LHCN-M2 (cell line): ENCODE results near the gene PPA2. TPM values are rescaled to one million over a fixed set of nuclear protein-coding genes. Genes with fewer than 3 reads are reported as not detected.

Experiments used
- DNase-seq: peaks from one replicate; pipeline ENCODE4 v3.0.0-alpha.2; 2012; ENCODE audit warnings: low read depth
- total RNA-seq: library from RNA; depleted of rRNA; stranded (reverse); fragments of >200 nt; gene quantifications from 2 replicates; pipeline ENCODE4 v1.2.3, GENCODE V29; 2014

The PPA2 gene
- total RNA-seq, 1 experiment from 2014 or later: 95.8 TPM

DNA sequence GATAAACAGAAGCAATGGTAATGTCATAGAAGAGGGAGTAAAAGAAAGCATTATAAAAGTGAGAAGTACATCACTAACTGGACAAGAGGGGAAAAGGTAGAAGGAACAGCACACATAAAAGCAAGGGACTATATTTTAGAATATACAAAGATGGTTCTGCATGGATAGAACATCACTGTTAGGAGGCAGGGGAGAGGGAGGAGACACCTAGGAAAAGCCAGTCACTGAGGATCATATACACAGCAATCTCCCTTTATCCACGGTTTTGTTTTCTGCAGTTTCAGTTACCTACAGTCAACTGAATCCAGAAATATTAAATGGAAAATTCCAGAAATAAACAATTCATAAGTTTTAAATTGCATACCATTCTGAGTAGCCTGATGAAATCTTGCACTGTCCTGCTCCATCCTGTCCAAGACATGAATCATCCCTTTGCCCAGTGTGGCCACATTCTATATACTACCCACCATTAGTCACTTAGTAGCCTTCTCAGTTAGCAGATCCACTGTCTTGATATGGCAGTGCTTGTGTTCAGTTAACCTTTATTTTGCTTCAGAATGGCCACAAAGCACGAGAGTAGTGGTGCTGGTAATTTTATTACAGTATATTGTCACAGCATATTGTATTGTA lies 74.2 kb downstream of the PPA2 start:
- DNase-seq: peak; percentile 85

DNA sequence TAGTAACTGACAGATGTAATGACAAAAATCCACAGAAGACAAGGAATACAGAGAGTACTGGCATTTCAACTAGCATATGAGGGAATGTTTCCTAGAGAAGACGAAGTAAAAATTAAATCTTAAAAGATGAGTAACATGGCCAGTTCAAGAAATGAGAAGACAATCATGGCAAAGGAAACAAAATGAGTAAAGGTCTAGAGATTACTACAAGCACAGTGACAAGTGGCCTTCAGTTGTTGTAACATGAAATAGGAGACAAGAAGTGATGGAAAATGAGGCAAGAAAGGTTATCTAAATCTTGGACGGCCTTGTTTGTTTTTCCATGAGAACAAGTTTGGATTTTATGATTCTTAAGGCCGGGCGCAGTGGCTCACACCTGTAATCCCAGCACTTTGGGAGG lies 81.0 kb downstream of the PPA2 start:
- DNase-seq: no peak

DNA sequence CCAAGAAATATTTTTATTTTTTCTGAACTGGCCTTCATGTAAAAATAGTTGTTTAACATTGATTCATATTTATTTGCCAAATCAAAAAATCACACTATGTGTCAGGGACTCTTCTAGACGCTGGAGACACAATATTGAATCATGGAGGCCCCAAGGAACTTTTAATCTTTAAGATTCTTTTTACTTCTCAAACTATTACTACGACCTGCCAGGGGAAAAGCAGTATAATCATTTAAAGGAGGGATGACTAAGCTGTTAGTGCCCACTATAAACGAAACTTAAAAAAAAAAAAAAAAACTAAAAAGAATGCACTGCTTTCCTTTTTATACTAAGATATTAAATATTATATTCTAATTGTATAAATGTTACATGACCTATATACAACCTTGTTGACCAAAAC lies 84.7 kb downstream of the PPA2 start:
- DNase-seq: peak; percentile 28

DNA sequence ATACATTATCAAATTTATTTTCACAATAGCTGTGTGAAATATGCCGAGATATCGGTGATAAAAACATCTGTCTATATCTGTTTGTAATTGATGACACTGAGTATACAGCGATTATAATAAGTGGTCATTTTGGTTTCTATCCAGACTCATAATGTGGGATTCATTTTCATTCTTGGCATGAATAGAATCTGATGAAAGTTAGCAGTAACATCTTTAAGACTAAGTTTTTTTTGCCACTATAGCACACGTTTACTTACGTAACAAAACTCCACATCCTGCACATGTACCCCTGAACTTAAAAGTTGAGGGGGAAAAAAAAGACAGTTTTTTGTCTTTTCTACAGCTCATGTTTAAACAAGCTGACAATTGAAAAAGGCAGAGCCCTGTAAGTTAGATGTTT lies 86.4 kb downstream of the PPA2 start:
- DNase-seq: no peak

DNA sequence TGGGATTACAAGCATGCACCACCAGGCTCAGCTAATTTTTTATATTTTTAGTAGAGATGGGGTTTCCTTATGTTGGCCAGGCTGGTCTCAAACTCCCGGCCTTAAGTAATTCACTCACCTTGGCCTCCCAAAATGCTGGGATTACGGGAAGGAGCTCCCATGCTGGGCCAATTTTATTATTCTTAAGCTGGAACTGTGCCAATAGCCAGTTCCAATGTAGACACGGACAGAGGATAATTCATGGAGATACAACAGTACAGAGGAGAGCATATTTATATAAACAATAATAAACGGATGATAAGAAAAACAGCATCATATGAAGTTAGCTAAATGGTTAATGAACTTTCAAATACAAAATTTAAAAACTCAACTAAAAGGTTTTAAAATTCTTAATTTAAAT lies 87.8 kb downstream of the PPA2 start:
- DNase-seq: no peak

DNA sequence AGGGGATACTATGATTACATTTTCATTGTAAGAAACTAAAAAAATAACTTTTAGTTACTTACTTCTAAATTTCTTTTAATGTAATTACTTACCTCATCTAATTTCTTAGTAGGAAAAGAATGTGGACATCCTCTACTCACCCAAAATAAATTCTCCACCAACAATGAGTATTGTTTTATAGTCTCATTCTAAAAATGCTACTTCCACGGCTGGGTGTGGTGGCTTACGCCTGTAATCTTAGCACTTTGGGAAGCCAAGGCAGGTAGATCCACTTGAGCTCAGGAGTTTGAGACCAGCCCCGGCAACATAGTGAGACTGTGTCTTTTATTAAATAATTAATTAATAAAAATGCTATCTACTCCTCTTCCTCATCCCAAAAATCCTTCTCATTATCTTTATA lies 99.8 kb downstream of the PPA2 start:
- no peak for DNase-seq

DNA sequence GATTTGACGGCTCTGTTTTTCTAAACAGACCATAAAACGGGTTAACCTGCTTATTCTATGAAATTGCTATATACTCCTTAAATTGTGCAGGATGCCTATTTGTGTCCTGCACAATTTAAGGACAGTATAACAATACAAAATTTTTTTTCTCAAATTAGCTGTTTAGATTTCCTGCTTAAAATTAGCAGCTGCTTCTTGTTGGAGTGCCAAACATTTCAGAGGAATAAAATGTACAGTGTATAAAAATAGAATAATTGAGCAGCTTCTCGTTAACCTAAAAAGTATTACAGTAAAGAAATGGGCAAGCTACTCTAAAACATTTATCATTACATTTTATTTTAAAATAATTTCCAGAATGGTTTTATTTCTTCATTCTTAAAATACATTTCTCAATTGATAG lies 100.5 kb downstream of the PPA2 start:
- no peak for DNase-seq

DNA sequence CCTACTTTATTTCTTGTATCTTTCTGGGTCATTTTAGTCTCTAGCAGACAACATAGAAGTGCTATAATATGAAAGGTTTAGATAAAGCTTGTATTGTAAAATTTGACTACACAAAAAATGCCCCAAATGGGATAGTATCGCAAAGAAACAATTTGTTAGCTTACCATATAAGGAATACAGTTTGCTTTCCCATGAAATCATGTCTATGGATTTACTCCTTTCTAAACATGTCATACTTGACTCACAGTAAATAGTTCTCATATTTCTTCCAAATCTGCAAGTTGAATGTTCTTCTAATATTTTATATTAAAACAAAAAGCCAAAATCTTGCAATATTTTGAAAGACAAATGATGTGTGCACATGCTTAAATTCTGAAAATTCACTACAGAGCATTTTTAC lies 103.9 kb downstream of the PPA2 start:
- peak; percentile 39 for DNase-seq

DNA sequence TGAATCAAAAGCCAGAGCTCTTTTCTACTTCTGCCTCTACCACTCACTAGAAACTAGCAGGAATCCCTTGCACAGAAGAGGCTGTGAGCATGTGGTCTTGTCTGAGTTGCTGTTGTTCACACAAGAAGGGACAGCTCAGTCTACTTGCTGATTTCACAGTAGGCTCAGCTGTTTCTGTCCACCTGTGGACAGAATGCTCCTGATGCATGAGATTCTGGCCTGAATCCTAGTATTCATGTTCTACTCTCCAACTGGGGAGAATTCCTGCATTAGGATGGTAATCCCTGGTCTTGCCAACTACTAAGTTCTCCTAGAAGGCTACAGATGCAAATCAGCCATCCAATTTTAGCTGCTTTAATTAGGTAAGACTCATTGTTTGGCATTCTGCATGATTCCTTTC lies 112.8 kb downstream of the PPA2 start:
- DNase-seq: peak; percentile 23

DNA sequence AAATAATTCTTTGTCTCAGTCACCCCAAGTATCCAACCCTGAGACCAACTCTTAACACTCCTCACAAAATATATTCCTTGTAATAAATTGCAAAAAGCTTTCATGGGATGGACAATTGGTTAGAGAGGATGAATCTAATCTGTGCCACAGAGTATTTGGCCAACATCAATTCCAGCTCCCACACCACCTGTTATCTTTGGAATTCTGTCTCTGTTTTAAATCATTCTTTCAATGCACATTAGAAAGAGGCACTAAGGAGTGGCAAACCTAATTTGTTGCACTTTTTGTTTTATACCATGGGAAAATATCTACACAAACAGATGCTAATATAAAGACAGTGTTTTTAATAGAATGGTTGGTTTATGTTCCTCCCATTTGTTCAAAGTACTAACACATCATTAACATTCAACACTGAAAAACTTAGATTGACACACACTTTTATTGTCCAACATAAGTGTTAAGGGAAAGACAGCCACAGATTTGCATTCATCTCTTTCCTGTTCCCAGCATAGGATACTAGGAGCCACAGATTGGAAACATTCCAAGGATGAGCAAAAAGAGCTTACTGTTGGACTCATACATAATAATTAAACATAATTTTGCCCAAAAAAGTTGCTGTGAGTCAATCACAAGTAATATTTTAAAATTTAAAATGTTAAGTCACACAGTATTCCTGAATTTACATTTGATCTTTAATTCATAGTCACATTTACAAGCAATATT lies 116.4 kb downstream of the PPA2 start:
- no peak for DNase-seq

DNA sequence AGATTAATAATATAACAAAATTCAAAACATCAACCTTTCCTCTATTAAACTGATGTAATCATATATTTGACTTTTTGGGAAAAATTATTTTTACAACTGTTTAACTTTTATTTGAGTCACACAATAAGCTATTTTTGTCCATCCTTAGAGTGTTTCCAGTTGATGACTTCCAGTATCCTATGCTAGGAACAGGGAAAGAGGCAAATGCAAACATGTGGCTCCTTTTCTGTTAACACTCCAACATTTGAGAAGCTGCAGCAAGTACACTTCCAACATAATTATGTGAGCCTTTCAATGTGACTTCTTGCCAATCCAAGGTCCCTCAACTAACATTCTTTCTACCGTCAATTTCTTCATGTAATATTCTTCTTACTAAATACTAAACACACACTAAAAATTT lies 117.7 kb downstream of the PPA2 start:
- DNase-seq: no peak

DNA sequence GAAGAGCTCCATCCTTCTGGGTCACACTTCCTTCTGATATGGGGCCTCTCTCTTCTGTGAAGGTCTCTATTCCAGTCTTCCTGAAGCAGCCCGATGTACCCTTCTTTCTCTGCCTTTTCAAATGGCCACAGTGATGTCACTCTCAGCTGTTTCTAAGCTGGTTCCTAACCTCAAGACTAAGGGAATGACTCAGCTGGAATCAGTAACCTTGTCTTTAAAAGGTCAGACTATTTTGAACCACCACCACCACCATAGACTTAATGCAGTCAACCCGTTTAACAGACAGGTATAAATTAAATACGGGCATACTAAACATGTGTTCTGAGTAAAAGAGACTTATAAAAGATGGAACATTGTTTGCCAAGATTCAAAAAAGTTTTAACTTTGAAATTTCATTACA lies 121.0 kb downstream of the PPA2 start:
- peak; percentile 79 for DNase-seq

DNA sequence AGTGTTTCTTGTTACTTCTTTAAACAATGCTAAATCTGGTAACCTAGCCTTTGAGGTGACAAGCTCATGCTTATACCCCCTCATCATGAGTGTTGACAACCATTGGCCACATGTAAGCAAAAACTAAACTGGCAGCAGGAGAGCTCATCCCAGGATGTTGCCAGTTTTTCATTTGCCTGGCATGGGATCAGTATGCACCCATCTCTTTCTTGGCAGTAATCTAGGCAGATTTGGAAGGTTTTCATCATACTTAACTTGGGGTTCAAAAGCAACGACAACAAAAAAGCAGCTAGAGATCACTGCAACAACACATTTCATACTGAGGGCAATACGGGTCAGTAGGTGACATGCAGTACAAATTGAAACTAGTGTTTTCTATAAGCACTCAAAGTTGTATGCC lies 122.0 kb downstream of the PPA2 start:
- DNase-seq: no peak

DNA sequence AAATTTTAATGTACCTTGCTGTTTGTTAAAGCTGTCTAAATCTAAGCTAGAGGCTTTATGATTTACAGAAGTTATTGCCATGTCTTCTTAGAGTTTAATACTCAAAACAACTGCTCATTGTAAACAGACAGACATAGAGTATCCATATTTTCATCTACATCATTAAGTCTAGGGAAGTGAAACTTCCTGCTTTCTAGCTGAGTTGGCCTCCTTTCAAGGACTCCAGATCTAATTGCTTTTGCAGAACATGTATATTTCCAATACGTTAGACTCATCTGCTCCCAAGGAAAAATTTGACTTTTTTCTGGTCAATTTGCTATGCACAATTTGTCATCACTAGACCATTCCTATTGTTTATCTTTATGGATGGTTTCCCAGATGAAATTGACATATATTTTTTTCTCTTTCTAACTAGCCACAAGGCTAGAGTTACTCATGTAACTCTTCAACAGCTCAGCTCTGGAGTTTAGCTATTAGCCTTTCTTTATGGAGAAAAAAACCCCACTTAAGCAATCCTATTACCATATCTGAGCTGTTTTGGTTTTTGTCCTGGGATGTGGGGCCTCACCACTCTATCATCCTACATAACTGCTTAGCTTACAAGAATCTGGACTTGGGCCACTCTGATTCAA lies 122.9 kb downstream of the PPA2 start:
- no peak for DNase-seq

DNA sequence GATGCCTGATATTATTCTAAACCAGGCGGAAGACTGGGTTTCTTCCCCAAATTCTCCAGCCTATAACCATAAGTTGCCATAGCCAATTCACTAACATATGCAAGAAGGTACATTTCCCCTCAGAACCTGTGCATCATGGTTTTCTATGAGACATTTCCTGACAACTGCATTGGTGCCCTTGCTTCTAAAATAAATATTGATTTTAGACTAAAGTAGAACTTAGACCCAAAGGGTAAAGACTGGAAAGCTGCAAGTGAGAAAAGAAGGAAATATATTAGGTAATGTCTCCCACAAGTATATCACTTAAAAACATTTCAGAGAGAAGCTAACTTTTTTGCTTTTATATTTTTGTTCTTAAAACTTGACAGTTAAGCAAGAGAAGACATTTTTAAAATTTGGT lies 125.1 kb downstream of the PPA2 start:
- no peak for DNase-seq

DNA sequence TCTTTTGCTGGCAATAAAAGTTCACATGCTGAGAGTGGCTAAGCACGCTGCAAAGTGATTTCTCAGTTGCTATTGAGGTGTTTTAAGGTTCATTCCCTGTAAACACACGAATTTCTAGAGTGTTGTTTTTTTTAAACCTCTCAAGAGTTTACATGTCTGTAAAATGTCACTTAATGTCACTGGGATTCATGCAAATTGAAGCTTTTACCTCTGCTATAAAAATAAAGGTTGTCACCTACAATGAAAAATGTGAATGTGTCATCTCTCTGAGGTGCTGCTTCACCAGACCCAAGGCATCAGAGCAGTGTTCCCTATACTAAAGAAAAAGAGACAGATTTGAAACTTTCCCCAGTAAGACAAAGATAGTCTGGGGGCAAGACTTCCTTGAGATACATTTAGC lies 127.0 kb downstream of the PPA2 start:
- DNase-seq: no peak

DNA sequence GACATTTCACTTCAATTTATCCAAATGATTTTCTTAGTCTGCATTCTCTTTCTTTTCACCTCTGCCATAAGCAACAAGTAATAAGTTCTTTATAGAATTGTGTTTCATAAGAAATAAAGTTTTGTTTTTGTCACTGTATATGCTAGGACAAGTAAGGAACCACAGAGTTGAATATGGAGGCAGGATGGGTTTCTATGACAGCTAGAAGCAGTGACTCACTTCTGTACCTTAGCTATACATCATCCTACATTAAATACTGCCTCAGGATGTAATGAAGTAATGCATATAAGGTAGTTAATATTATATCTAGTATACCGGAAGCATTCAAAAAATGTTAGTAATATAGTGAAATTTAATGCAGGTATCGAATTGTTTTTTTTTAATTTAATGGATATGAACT lies 128.0 kb downstream of the PPA2 start:
- DNase-seq: no peak

DNA sequence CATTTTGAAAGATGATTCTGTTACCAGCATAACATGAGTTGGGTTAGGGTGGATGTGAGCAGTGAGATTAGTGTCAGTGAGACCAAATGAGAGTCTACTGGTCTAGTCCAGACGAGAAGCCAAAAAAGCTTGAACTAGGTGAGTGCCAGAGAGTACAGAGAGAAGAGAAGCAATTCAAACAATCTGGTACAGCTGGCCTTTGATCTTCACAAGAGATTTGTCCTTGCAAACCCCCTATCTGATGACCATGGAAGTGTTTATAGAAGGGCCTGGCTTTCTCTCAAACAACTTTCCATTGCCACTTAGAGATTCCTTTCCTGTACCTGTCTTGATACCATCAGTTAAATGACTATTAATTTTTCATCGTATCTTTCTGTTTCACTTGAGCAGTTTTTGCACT lies 128.5 kb downstream of the PPA2 start:
- no peak for DNase-seq

DNA sequence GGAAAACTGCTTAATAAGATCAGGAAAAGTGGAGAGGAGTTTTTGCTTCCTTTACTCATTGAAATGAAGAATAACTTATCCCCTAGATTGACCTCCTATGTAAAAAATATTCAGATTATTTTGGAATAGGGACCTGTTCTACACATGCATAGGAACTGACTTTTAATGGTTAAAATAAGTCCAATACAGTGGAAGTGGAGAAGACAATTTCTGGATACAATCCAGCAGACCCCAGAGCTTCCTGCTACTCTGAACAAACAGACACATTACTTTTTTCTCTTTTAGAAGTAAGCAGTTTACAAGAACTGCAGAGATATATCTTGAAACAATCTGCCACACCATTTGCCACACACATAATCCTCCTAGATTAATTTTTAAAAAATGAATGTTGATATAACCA lies 129.7 kb downstream of the PPA2 start:
- DNase-seq: no peak

DNA sequence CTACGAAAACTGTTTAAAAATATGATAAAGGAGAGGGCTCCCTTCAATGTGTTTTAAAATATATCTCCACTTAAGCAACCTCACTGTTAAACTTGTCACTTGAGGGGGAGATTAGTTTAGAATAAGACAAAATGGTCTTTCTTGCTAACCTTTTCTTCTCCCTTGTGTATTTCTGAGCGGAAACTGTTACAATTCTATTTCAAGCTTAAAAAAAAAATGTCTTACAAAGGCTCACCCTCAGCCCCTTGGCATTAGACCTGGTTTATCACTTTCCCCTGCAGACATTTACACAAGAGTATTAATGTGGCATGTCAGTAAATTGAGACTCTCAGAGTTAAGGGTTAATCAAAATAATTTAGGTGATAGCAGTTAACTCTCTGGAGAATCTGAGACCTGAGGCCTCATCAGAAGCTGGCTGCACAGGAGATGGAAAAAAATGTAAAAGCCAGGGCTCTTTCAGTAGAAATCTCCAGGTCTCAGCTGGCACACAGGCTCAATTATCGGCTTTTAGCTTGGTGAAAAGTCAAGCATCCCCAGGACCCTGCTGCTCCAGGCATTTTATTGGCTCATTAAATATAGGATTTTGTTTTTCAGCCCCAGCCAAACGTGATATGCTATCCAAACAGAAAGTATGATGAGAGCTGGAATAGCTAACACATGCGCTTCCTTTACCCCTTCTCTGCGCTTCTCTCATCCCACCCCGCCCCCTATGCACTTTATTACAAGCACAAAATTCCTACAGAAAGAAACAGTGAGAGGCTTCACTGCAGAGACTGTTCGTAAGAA lies 130.5 kb downstream of the PPA2 start:
- DNase-seq: no peak

DNA sequence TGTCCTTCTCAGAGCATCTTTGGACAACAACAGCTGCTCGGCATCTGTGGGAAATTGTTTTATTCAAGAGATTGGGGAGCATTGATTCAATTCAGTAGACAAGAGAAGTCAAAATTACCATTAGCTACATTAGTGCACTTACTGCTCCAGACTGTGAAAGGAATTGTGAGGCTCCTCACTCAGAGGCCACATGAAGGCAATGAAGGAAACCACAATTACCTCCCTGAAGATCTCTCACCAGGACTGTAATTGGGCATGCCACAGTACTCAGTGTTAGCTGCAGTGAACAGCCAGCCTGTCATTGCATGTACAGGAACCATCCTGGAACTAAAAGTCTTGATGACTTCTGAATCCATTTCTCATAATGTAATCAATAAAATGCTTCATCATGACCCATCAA lies 144.8 kb downstream of the PPA2 start:
- no peak for DNase-seq

DNA sequence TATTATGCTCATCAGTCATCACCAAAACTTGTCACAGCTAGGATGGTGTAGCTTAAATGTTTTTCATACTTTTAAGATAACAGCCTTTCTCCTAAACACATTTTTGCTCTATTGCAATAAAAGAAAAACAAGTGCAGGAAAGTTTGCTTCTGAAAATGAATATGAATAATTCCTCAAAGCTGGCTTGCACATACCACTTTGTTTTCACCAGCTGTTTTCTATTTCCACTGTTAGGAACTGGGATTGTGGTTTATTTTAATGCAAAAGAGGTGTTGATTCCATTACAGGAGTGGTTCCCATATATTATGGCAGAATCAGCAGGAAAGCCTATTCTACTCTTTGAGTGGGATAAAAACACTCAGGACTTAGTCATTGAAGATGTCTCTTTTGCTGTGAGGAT lies 145.9 kb downstream of the PPA2 start:
- DNase-seq: no peak
